HepG2 (cell line): ENCODE results near the gene PDZD7. TPM values are rescaled to one million over a fixed set of nuclear protein-coding genes. Genes with fewer than 3 reads are reported as not detected.

Experiments used
- ARNT ChIP-seq: fragments of 450-650 bp; IDR thresholded peaks from 2 replicates; pipeline ENCODE4 v1.6.1; 2017
- CENPT ChIP-seq: sonication (generic); formaldehyde crosslinking; IDR thresholded peaks from 2 replicates; pipeline ENCODE4 v1.8.0; 2022; ENCODE audit warnings: low read depth, mild to moderate bottlenecking, moderate library complexity, missing genetic modification reagents
- DNMT3B ChIP-seq: conservative IDR thresholded peaks from 2 replicates; pipeline ENCODE4 v1.6.1; 2016; ENCODE audit warnings: missing biosample characterization, control low read depth
- DZIP1 ChIP-seq: sonication (generic); formaldehyde crosslinking; IDR thresholded peaks from 2 replicates; pipeline ENCODE4 v1.5.0; 2020; ENCODE audit warnings: mild to moderate bottlenecking, missing genetic modification reagents
- MAX ChIP-seq: IDR thresholded peaks from 2 replicates; pipeline ENCODE4 v1.6.1; 2012; ENCODE audit warnings: inconsistent platforms
- PRDM10 ChIP-seq: sonication (generic); formaldehyde crosslinking; IDR thresholded peaks from 2 replicates; pipeline ENCODE4 v1.4.0; 2020; ENCODE audit warnings: low read depth, missing genetic modification reagents
- PREB ChIP-seq: sonication (generic); formaldehyde crosslinking; IDR thresholded peaks from 2 replicates; pipeline ENCODE4 v1.4.0; 2020; ENCODE audit warnings: missing genetic modification reagents
- REXO4 ChIP-seq: sonication (generic); formaldehyde crosslinking; IDR thresholded peaks from 2 replicates; pipeline ENCODE4 v1.8.0; 2022; ENCODE audit warnings: missing genetic modification reagents, mild to moderate bottlenecking, borderline replicate concordance
- ZFP90 ChIP-seq: sonication (generic); formaldehyde crosslinking; IDR thresholded peaks from 2 replicates; pipeline ENCODE4 v1.8.0; 2022; ENCODE audit warnings: missing genetic modification reagents, mild to moderate bottlenecking, inconsistent platforms, borderline replicate concordance
- ZNF207 ChIP-seq: fragments of 450-650 bp; IDR thresholded peaks from 2 replicates; pipeline ENCODE4 v1.6.1; 2016; ENCODE audit warnings: antibody characterized with exemption, borderline replicate concordance
- ZNF407 ChIP-seq: sonication (generic); formaldehyde crosslinking; IDR thresholded peaks from one replicate; pipeline ENCODE4 v1.5.1; 2020; ENCODE audit warnings: mild to moderate bottlenecking, missing genetic modification reagents; ENCODE audit errors: not compliant biosample characterization
- ZNF713 ChIP-seq: sonication (generic); formaldehyde crosslinking; IDR thresholded peaks from 2 replicates; pipeline ENCODE4 v1.4.0; 2020; ENCODE audit warnings: mild to moderate bottlenecking, missing genetic modification reagents
- polyA plus RNA-seq, 8 experiments: library from polyadenylated mRNA; depleted of rRNA in 3 of 8; stranded (reverse) in 7 of 8; unstranded in 1 of 8; fragments of >200 nt; fragmentation: Illumina TruSeq in 4 of 8; extraction: Trizol in 4 of 8; gene quantifications; 2 replicates each; pipeline versions ENCODE4 v1.2.1 to v1.2.3, GENCODE V29; 2011 to 2016; ENCODE audit warnings: low read depth in 4 of 8, missing spikeins in 1 of 8, mixed read lengths in 1 of 8; ENCODE audit not compliant: insufficient read depth in 1 of 8
- total RNA-seq, 5 experiments: library from RNA; depleted of rRNA; stranded (reverse); fragments of >200 nt; fragmentation: Illumina TruSeq; extraction: Trizol; gene quantifications; 2 replicates each; pipeline ENCODE4 v1.2.3, GENCODE V29; 2016; ENCODE audit warnings: low read depth in 1 of 5

The PDZD7 gene
- total and polyA plus RNA-seq, 2 of the 13 experiments (the other 11 are each of a cell fraction or from before 2014, with no cell fraction given) = 0.58 to 0.73 TPM

GRCh38 chr10:100986952-100987684, 43.8 kb downstream of the PDZD7 start, which contains the start of the genes MRPL43 and TWNK (continued):
- TF ChIP-seq DZIP1 (CRISPR knock-in tag) (no peak), ZNF407 (peak; percentile 47), ZNF207 (no peak), PREB (CRISPR knock-in tag) (no peak), ZFP90 (CRISPR knock-in tag) (no peak), ZNF713 (CRISPR knock-in tag) (no peak), CENPT (no peak; the same call in 1 of the 2 replicates), PRDM10 (CRISPR knock-in tag) (no peak), DNMT3B (0 out of 2 replicates have a peak, but pooled peaks have one; percentile 39), ARNT (no peak), REXO4 (no peak), MAX (peak; percentile 99)
